K562 (cell line): ENCODE results near the gene MOB3B. TPM values are rescaled to one million over a fixed set of nuclear protein-coding genes. Genes with fewer than 3 reads are reported as not detected.

ENCODE experiments used
- ATAC-seq: fragments of 200-7000 bp; cut with Tn5 transposase; 3 replicates; pipeline ENCODE4 v1.9.1; 2020; ENCODE audit warnings: moderate library complexity
- BruUV-seq: library from RNA; stranded (reverse); fragments of 400-500 nt; replicated peaks from 2 replicates; lab custom pipeline; 2021; lab: Mats Ljungman, UMichigan
- CTCF ChIA-PET: fragments of 300-600 bp; formaldehyde crosslinking; extraction: SDS; loops from one replicate; lab custom pipeline; 2021; ENCODE audit warnings: low intra/inter-chr PET ratio; lab: Yijun Ruan, JAX
- POLR2A ChIA-PET: fragments of 300-600, 350-650 bp; sonication (Branson Sonifier 250); formaldehyde crosslinking; extraction: SDS; loops from one replicate; lab custom pipeline; 2021; ENCODE audit warnings: antibody characterized with exemption, inconsistent platforms; lab: Yijun Ruan, JAX
- DNase-seq, 4 experiments: peaks; one replicate each; pipeline versions ENCODE4 v3.0.0 to v3.0.0-alpha.2; 2011 to 2018; ENCODE audit warnings: low spot score in 3 of 4, mixed read lengths in 3 of 4; ENCODE audit errors: extremely low read depth in 1 of 4
- FAIRE-seq: peaks from 2 replicates; lab custom pipeline; 2011; peaks lifted over from hg19 to GRCh38; lab: Jason Lieb, UNC
- H2AFZ ChIP-seq: 2 replicates; pipeline ENCODE4 v1.6.0; 2011; ENCODE audit warnings: low read depth, low read length, control low read depth, inconsistent platforms
- H3K27ac ChIP-seq: fragments of 200-600 bp; 3 replicates; pipeline ENCODE4 v1.8.0; 2011; ENCODE audit warnings: low read depth, mild to moderate bottlenecking, control low read depth, inconsistent platforms, low read length, moderate library complexity, mixed read lengths; ENCODE audit errors: extremely low read depth
- H3K27me3 ChIP-seq, 2 experiments: fragments of 300-600 bp in 1 of 2; 2 replicates in 1 of 2; 3 replicates in 1 of 2; pipeline versions ENCODE4 v1.6.0 to v1.8.0; 2011; ENCODE audit warnings: inconsistent platforms in 2 of 2, low read length in 2 of 2, mild to moderate bottlenecking in 1 of 2, mixed read lengths in 1 of 2, moderate library complexity in 1 of 2; ENCODE audit not compliant: control insufficient read depth in 2 of 2, insufficient read depth in 2 of 2
- H3K36me3 ChIP-seq: fragments of 300-600 bp; 3 replicates; pipeline ENCODE4 v1.8.0; 2011; ENCODE audit warnings: mild to moderate bottlenecking, low read length, inconsistent platforms; ENCODE audit not compliant: control insufficient read depth, insufficient read depth
- H3K4me1 ChIP-seq, 2 experiments: fragments of 200-600 bp in 1 of 2; replicated peaks in 1 of 2; 2 replicates in 1 of 2; 3 replicates in 1 of 2; pipeline versions ENCODE4 v1.5.1 to v1.8.0; 2011; ENCODE audit warnings: inconsistent platforms in 2 of 2, low read length in 2 of 2, mild to moderate bottlenecking in 1 of 2, mixed read lengths in 1 of 2, moderate library complexity in 1 of 2; ENCODE audit not compliant: control insufficient read depth in 2 of 2, insufficient read depth in 2 of 2
- H3K4me2 ChIP-seq: 2 replicates; pipeline ENCODE4 v1.6.1; 2011; ENCODE audit warnings: low read length, control low read depth, inconsistent platforms, mixed read lengths; ENCODE audit not compliant: insufficient read depth
- H3K4me3 ChIP-seq: fragments of 200-600 bp; sonication (generic), shearing (Covaris generic); 2 replicates; pipeline ENCODE4 v1.5.1; 2016; ENCODE audit warnings: control low read depth, inconsistent platforms
- H3K79me2 ChIP-seq: fragments of 200-600 bp; 3 replicates; pipeline ENCODE4 v1.8.0; 2011; ENCODE audit warnings: low read length, inconsistent platforms; ENCODE audit not compliant: control insufficient read depth, insufficient read depth
- H3K9ac ChIP-seq, 2 experiments: 2 replicates each; pipeline versions ENCODE4 v1.6.0 to v1.6.1; 2011; ENCODE audit warnings: low read depth in 2 of 2, low read length in 2 of 2, control low read depth in 1 of 2, inconsistent platforms in 1 of 2, mild to moderate bottlenecking in 1 of 2, mixed read lengths in 1 of 2; ENCODE audit not compliant: insufficient read depth in 1 of 2
- H3K9me1 ChIP-seq: one replicate; pipeline ENCODE4 v1.6.0; 2011; ENCODE audit warnings: inconsistent platforms, mild to moderate bottlenecking, low read length, moderate library complexity; ENCODE audit not compliant: control insufficient read depth, insufficient read depth
- H3K9me3 ChIP-seq: replicated peaks from 2 replicates; pipeline ENCODE4 v1.5.1; 2011; ENCODE audit warnings: low read depth, low read length, inconsistent platforms; ENCODE audit not compliant: control insufficient read depth, insufficient read depth
- H4K20me1 ChIP-seq: replicated peaks from 2 replicates; pipeline ENCODE4 v1.6.1; 2011; ENCODE audit warnings: low read length, inconsistent platforms, mixed read lengths; ENCODE audit not compliant: control insufficient read depth, insufficient read depth
- BRD4 ChIP-seq: fragments of 200-600 bp; sonication (generic); IDR thresholded peaks from 2 replicates; pipeline ENCODE4 v1.6.1; 2017; ENCODE audit warnings: inconsistent platforms
- BRF1 ChIP-seq: IDR thresholded peaks from 3 replicates; pipeline ENCODE4 v1.6.1; 2011; ENCODE audit warnings: borderline replicate concordance, mild to moderate bottlenecking; ENCODE audit not compliant: insufficient read length; ENCODE audit errors: extremely low read depth
- CCAR2 ChIP-seq: fragments of 200-400 bp; formaldehyde crosslinking; IDR thresholded peaks from 2 replicates; pipeline ENCODE4 v1.6.1; 2017; ENCODE audit warnings: mild to moderate bottlenecking, low read depth, low read length
- CXXC5 ChIP-seq: fragments of 250-450 bp; sonication (Bioruptor Pico); IDR thresholded peaks from 2 replicates; pipeline ENCODE4 v1.8.0; 2022; ENCODE audit warnings: inconsistent platforms, mild to moderate bottlenecking, moderate library complexity
- ETS2 ChIP-seq: IDR thresholded peaks from 2 replicates; pipeline ENCODE4 v1.6.1; 2016; ENCODE audit warnings: borderline replicate concordance, missing genetic modification characterization, mild to moderate bottlenecking, moderate library complexity, missing compliant biosample characterization; ENCODE audit not compliant: poor library complexity, severe bottlenecking
- ETV6 ChIP-seq, 3 experiments: fragments of 150-350 bp in 1 of 3; sonication (generic) in 1 of 3; formaldehyde crosslinking in 1 of 3; IDR thresholded peaks; 2 replicates each; pipeline versions ENCODE4 v1.6.1 to v1.8.0; 2014 to 2022; ENCODE audit warnings: borderline replicate concordance in 2 of 3, low read depth in 2 of 3, antibody characterized with exemption in 1 of 3, low read length in 1 of 3, mild to moderate bottlenecking in 1 of 3, missing genetic modification reagents in 1 of 3
- FOS ChIP-seq: IDR thresholded peaks from 3 replicates; pipeline ENCODE4 v1.6.1; 2011; ENCODE audit not compliant: insufficient read length; ENCODE audit errors: extremely low read depth
- FOXJ3 ChIP-seq: sonication (generic); formaldehyde crosslinking; IDR thresholded peaks from 2 replicates; pipeline ENCODE4 v1.4.0; 2020; ENCODE audit warnings: mild to moderate bottlenecking, missing genetic modification reagents
- FOXP4 ChIP-seq: sonication (generic); formaldehyde crosslinking; IDR thresholded peaks from 2 replicates; pipeline ENCODE4 v1.8.0; 2022; ENCODE audit warnings: mild to moderate bottlenecking, missing genetic modification reagents, borderline replicate concordance
- KLF6 ChIP-seq: fragments of 250-450 bp; sonication (Bioruptor Pico); IDR thresholded peaks from 2 replicates; pipeline ENCODE4 v1.4.0; 2020; ENCODE audit warnings: mild to moderate bottlenecking, moderate library complexity, borderline replicate concordance
- RBM25 ChIP-seq: fragments of 200-400 bp; formaldehyde crosslinking; IDR thresholded peaks from 2 replicates; pipeline ENCODE4 v1.6.1; 2018; ENCODE audit warnings: low read length, low read depth, moderate library complexity; ENCODE audit not compliant: severe bottlenecking
- SMAD2 ChIP-seq: fragments of 150-350 bp; IDR thresholded peaks from 2 replicates; pipeline ENCODE4 v1.6.1; 2014; ENCODE audit warnings: low read depth, mild to moderate bottlenecking, low read length
- TAF9B ChIP-seq: fragments of 450-650 bp; IDR thresholded peaks from 2 replicates; pipeline ENCODE4 v1.6.1; 2018; ENCODE audit warnings: mild to moderate bottlenecking; ENCODE audit not compliant: partially characterized antibody
- ZNF586 ChIP-seq: fragments of 450-650 bp; formaldehyde crosslinking; conservative IDR thresholded peaks from 2 replicates; pipeline ENCODE4 v1.4.0; 2020; ENCODE audit warnings: mild to moderate bottlenecking, moderate library complexity
- WGBS: fragments of 100-300 bp; shearing (Covaris generic); methylation state at CpG from one replicate; pipeline ENCODE4 v1.1.6; 2016; ENCODE audit warnings: low coverage, mixed read lengths; ENCODE audit not compliant: insufficient coverage; ENCODE audit errors: missing lambda C conversion rate; 5-methylcytosine and 5-hydroxymethylcytosine counted together
- in situ Hi-C: fragments of 300-500 bp; cut with MboI; formaldehyde crosslinking; loops from 4 replicates; pipeline ENCODE4 v1.15.0; 2018; ENCODE audit warnings: inconsistent platforms, mixed read lengths
- intact Hi-C: fragments of 100-400 bp; cut with micrococcal nuclease; formaldehyde crosslinking; loops from 2 replicates; pipeline ENCODE4 v1.14.2; 2022
- polyA plus RNA-seq, 8 experiments: library from polyadenylated mRNA; depleted of rRNA in 4 of 8; stranded (reverse) in 5 of 8; unstranded in 3 of 8; fragments of >200 nt; fragmentation: Nextera tagmentation in 2 of 8; fragmentation: Illumina TruSeq in 1 of 8; extraction: Ambion mirVana in 2 of 8; extraction: Trizol in 1 of 8; gene quantifications; 2 replicates each; pipeline versions ENCODE4 v1.2.1 to v1.2.3, GENCODE V29; 2011 to 2014; ENCODE audit warnings: inconsistent platforms in 1 of 8, missing spikeins in 1 of 8
- total RNA-seq, 7 experiments: library from RNA; depleted of rRNA in 6 of 7; stranded (reverse); fragments of >200 nt in 6 of 7; fragmentation: Illumina TruSeq in 2 of 7; extraction: Trizol in 2 of 7; gene quantifications; 2 replicates each; pipeline versions ENCODE4 v1.2.1 to v1.2.3, GENCODE V29; 2011 to 2021; ENCODE audit warnings: low replicate concordance in 1 of 7

The MOB3B gene
- total and polyA plus RNA-seq, 9 of the 15 experiments (the other 6 are each of a cell fraction or from before 2014, with no cell fraction given): 3.6 to 12.8 (median 7.2) TPM

- Histone ChIP-seq H3K4me2 (no peak overlapping the region), H3K9me1 (no peaks in the 10 kb centered on the region), H4K20me1 (no peaks in the 10 kb centered on the region), H3K27ac (no peak overlapping the region), H3K27me3 (no peaks in the 10 kb centered on the region), H3K4me3 (no peak overlapping the region), H3K79me2 (peaks cover 65% of the 10 kb centered on the region), H3K36me3 (no peaks in the 10 kb centered on the region), H3K4me1 (peaks cover 5 to 22% of the 10 kb centered on the region in 2 experiments; a peak in 3 of 5 replicates)
- ChIA-PET CTCF (no interaction called here), POLR2A (no interaction called here)
- FAIRE-seq (no peak), ATAC-seq (no peak), DNase-seq (no peak)
- in situ Hi-C loops (no loop called here), intact Hi-C loops (no loop called here)
- no TSS peak for BruUV-seq
- TF ChIP-seq CXXC5: no peak
- no peak for TF ChIP-seq CCAR2
- no peak for TF ChIP-seq FOS
- no peak for TF ChIP-seq ETS2 (tag)
- TF ChIP-seq, all 486 proteins: peak for 0
- no CpG with 5 or more reads among the region's 1 CpG for WGBS
- 0 out of 2 replicates have a peak, but pooled peaks cover 2% of the 10 kb centered on the region for H3K9me3 ChIP-seq
- H2AFZ ChIP-seq: no peak overlapping the region
- no peak overlapping the region for H3K9ac ChIP-seq
These were observed 51.3 kb downstream of the MOB3B start for GRCh38 chr9:27478322-27478721.

- CTCF ChIA-PET: no interaction called here
- FAIRE-seq (no peak), ATAC-seq (no peak), DNase-seq (no peak)
- H3K79me2 ChIP-seq: peaks cover 71% of the 10 kb centered on the region
- H3K9me3 ChIP-seq: 0 out of 2 replicates have a peak, but pooled peaks cover 2% of the 10 kb centered on the region
- H3K36me3 ChIP-seq: no peaks in the 10 kb centered on the region
- no peak overlapping the region for H3K4me3 ChIP-seq
- in situ Hi-C loops: no loop called here
- intact Hi-C loops: no loop called here
- no peak overlapping the region; the same call in 2 of the 3 replicates for H3K27ac ChIP-seq
- POLR2A ChIA-PET: no interaction called here
- no TSS peak for BruUV-seq
- no peaks in the 10 kb centered on the region for H4K20me1 ChIP-seq
- peaks cover 9 to 25% of the 10 kb centered on the region in 2 experiments; a peak in 3 of 5 replicates for H3K4me1 ChIP-seq
- WGBS: 89% methylated on average over 3 of the region's 6 CpGs
- no peak overlapping the region for H2AFZ ChIP-seq
- H3K9me1 ChIP-seq: no peaks in the 10 kb centered on the region
- H3K9ac ChIP-seq: no peak overlapping the region
- H3K27me3 ChIP-seq: no peaks in the 10 kb centered on the region
- no peak overlapping the region for H3K4me2 ChIP-seq
- TF ChIP-seq SMAD2 (no peak), ZNF586 (CRISPR knock-in tag) (no peak), BRF1 (no peak), ETV6 (IDR thresholded peaks at IDR 0.05; ENCODE audit: borderline replicate concordance in 1 of 2, low read depth in 2 of 2, low read length in 1 of 2) (no peak), ETV6 (CRISPR knock-in tag; IDR thresholded peaks at IDR 0.05; ENCODE audit: borderline replicate concordance) (no peak), TAF9B (no peak), KLF6 (CRISPR knock-in tag) (no peak), FOXJ3 (no peak), RBM25 (no peak), BRD4 (no peak), FOXP4 (CRISPR knock-in tag) (no peak)
These were observed 52.6 kb downstream of the MOB3B start for GRCh38 chr9:27476870-27477515.
